Activated gamma-delta T cell (primary cell): ENCODE results near the gene TRAPPC6A.

Experiments used
- DNase-seq: peaks from one replicate; lab custom pipeline; 2025; lab: John Stamatoyannopoulos, UW

The TRAPPC6A gene

DNA sequence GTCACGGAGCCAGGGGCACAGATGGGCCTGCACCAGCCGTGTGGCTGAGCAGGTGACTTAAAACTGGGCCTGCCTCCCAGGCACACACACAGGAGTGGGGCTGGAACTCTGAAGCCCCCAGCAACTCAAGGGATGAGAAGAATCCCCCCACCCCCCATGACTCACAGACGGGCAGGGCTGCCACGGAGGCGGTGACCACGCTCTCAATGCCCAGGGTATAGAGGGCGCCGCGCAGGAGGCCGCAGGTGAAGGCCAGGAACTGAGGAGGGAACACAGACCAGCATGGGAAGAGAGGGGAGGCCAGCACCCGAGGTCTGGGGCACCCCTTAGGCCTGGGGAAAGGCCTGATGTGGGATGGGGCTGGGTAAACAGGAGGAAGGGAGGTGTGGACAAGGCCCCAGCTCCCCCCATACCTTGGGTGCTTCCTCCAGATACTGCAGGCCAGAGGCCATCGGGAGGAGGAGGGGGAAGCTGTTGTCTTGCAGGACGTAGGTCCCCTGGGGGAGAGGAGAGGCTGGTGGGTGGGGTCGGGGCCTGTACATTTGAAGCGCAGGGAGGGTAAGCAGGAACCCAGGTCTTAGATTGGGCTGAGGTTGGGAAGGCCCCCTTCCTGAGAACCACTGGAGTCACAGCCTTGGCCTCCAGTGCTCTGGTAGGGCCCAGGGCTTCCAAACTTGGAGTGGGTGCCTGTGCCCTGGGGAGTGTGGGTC is 14.1 kb downstream of the TRAPPC6A start:
- DNase-seq: no peak

GRCh38 chr19:45163156-45163555 is 14.9 kb downstream of the TRAPPC6A start:
- DNase-seq: no peak

DNA sequence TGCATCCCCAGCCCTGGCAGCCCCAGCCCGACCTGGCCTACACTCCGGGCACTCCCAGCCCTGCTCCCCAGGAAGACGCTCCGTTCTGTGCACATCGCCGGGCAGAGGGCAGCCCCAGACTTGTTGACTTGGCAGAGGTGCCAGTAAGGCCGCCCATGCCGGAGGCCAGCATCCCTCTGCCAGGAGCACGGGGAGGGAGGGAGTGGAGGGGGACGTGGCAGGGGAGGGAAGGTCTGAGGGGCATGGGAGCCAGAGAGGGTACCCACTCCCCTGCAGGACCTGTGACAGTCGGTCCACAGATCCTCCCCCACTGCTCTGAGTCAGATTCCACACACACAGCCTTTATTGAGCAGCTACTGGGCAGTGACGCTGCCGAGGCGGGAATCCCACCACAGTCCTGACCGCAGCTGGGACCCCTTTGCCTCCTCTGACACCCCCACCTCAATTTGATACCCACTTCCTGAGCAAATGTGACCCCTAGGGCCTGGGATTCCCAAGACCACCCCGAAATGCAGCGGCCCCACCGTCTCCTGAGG is 15.4 kb downstream of the TRAPPC6A start:
- DNase-seq: no peak

- no peak for DNase-seq
These were observed 16.1 kb downstream of the TRAPPC6A start for GRCh38 chr19:45161738-45162607.

GRCh38 chr19:45160870-45161737 is 16.9 kb downstream of the TRAPPC6A start, which contains the start of gene NKPD1:
TSS of gene NKPD1 (minus strand) at chr19:45160982. CDS start at chr19:45160150, 832 bp downstream.
- DNase-seq: no peak

DNA sequence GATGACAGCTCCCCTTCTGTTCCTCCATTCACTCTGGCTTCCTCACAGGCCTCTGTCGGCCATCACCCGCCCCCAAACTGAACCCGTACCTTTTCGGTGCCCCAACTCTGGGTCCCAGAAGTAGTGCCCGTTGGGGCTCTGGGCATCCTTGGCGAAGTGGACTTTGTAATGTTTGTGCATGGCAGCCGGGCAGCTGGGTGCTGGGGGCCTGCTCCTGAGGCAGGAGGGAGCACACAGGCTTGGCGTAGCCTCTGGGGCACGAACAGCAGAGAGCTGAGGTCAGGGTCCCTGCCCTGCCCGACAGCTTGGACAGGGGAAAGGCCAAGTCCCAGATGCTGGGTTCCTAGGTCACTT is 18.1 kb downstream of the TRAPPC6A start:
- no peak for DNase-seq

DNA sequence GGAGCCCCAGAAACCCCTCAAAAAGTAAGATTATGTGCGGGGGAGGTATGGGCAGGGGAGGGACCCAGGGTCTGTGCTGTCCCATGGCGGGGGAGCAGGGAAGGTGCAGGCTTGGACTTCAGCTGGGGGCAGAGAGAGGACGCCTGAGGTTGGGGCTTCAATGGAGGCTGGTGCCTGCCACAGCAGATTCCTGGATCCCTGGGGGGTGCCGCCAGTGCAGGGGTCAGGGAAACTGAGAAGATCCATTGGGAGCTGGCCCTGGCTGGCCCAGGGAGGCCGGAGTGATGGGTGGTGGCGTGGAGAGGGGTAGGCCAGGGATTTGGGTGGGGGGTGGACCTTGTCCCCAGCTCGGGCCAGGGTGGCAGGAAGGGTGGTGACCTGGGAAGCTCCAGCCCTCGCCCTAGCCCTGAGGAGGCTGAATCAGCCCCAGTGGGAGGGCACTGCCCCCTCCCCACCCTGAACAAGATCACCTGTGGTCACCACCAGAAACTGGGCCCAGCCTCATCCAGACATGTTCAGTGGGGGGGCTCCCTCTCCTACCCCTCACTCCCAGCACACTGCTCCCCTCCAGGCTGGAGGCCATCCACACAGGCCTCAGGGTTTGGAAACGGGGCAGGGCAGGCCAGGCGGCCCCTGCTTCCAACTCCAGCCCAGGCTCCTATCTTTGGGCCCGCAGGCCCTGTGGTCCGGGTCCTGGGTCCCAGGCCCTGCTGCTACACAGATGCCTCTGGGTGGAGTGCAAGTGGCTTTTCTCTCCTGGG is 18.6 kb downstream of the TRAPPC6A start:
- no peak for DNase-seq

DNA sequence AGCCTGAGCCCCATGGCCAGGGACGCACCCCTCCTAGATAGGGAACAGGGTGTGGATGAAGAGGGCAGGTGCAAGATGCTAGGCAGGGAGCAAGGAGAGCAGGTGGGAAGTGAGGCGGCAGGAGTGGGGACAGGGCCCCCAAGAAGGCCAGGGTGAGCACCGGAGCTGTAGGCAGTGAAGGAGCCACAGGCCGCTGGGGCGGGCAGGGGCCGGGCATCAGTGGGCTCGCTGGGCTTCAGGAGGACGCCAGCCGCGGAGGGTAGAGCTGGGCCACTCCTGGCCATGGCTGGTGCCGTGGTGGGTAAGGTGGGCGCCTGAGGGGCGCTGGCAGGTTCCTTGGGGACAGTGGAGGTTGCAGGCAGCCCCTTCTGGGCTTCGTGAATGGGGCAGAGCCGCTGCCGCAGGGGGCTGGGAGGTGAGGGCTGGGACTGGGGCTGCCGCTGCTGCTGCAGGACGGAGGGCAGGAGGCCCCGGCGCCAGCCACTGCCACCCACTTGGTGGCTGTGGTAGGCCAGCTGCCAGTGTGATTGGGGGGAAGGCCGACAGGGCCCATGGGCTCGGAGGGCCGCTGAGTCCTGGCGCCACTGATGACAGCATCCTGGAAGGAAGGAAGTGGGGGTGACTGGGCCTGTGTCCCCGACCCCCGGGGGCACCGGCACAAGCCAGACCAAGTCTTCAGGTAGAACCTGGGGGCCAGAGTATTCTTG is 19.4 kb downstream of the TRAPPC6A start:
- DNase-seq: no peak

DNA sequence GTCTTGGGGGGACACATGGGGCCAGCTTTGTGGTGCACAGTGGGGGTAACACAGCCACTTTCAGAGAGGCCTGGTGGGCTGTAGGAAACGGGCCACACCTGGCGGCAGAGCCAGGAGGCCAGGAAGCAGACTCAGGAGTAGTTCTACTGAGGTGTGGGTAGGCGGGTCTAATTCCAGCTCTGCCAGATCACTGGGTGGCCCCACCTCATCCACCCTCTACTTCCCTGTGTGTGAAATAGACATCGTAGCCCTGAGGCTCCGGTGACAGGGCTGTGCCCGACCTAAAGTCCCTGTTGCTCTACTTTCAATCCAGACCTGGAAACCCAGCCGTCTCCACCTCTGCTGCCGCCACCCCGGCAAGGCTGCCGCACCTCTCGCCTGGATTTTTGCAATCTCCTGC is 21.3 kb downstream of the TRAPPC6A start:
- DNase-seq: no peak

DNA sequence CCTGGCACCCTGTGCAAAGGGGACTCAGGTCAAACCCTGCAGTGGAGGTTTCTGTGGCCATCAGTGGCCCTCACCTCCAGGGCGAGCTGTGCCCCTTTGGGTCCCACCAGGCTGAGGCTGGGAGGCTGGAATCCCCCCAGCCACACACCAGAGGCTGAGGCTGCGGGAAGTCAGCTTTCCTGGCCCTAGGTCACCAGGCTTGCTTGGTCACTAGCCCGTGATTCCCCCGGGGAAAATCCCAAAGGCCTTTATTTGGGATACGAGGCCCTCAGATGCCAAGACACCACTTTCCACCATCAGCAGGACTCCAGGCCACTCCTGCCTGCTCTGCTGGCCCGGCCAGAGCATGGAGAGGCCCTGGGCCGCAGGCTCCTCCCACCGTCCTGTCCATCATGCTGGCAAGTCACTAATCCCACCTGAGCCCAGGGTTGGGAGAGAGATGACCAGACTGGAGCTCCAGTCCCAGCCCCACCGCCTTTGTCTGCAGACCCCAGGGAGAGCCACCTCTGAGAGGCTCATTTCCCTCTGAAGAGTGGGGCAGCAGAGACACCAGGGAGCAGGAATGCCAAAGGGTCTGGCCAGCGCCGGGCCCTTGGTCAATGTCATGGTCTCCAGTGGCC is 21.9 kb downstream of the TRAPPC6A start:
- no peak for DNase-seq

DNA sequence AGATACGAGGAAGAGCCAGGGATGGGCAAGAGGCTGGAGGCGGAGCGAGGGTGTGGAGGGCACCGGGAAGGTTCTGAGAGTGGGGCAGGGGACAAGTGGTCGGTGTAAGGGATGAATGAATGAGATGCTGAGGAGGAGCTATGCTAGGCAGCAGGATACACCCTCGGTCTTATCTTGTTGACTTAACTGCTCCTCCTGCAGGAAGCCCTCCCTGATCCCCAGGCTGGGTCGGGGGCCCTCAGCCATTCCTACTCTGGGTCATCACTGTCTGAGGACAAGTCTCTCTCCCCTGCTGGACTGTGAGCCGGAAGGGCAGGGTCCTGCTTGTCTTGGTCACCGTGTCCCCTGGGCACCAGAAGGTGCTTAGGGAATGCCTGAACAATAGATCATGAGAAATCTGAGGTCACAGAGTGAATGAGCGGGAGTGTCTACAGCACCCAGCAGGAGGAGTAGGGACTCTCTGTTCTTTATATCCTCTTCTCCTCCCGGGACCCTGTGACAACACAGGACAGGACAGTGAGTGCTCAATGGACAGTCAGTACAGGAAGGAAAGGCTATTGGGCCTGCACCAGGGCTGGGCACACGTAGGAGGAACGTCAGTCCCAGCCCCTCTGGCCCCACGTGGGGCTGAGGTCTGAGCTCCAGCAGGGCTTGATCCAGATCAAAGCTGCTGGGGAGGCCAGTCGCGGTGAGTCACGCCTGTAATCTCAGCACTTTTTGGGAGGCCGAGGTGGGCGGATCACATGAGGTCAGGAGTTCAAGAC is 23.8 kb downstream of the TRAPPC6A start:
- no peak for DNase-seq

- no peak for DNase-seq
These were observed 24.5 kb downstream of the TRAPPC6A start for GRCh38 chr19:45153339-45154063.

DNA sequence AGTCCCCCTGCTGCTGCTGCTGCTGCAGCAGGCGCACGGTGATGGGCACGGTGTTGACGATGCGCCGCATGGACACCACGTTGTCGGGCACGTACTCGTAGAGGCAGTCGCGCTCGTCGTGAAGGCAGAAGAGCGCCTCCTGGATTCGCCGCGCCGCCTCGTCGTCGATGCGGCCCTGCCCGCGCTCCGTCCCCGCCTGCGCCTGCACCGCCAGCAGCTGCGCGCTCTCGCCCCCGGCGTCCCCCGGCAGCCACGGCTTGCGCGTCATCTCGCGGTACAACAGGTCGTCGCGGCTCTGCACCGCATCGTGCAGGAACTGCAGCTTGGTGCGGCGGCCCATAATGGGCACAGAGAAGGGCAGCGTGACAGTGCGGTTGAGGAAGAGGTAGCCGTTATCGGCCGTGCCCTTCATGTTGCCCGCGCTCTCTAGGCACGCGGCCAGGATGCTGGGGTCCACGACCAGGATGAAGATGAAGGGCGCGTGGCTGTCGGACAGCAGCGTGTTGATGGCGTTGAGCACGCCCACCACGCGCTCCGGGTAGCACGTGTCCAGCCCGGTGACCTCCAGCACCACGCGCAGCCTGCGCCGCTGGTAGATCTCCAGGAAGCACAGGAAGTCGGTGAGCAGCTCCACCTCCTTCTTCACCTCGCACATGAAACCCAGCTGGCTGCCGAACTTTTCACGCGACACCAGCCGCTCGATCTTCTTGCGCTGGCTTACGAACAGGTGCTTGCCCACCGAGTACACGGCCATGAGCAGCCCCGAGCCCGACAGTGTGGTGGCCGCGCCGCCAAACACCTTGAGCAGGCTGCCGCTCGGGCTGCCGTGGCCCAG is 25.3 kb downstream of the TRAPPC6A start:
- peak; percentile 37 for DNase-seq

GRCh38 chr19:45151821-45152503 is 26.1 kb downstream of the TRAPPC6A start:
- DNase-seq: no peak

GRCh38 chr19:45151320-45151719 is 26.7 kb downstream of the TRAPPC6A start:
- no peak for DNase-seq

- no peak for DNase-seq
These were observed 27.2 kb downstream of the TRAPPC6A start for GRCh38 chr19:45150751-45151281.

DNA sequence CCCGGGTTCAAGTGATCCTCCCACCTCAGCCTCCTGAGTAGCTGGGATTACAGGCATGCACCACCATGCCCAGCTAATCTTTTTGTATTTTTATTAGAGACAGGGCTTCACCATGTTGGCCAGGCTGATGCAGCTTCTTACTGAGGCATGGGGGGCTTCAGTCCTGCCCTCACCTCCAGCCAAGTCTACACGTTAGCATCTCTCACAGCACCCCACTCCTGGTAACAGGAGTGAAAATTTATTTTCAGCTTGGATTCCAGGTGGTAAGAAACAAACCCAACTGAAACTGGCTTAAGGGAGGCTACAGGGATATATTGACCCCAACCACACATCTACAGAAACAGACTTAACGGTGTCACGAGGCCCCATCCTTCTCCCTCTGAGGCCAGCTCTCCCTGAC is 27.9 kb downstream of the TRAPPC6A start:
- no peak for DNase-seq
